Muscle layer of colon (tissue), 2 donors: Measurements from ENCODE around the gene CDC42.
"Not testable (repeated sequence)": the region's sequence is repeated elsewhere in the genome, so short reads cannot be mapped to it uniquely, and the experiment has no call there.

Experiments
- H3K27ac ChIP-seq: one replicate; pipeline ENCODE4 v1.7.0; 2013; ENCODE audit warnings: low read depth, mild to moderate bottlenecking, low read length, moderate library complexity
- H3K27me3 ChIP-seq, 2 donors: one replicate each; pipeline ENCODE4 v1.7.0; 2013; ENCODE audit warnings: low read length in 2 of 2, mild to moderate bottlenecking in 2 of 2; ENCODE audit not compliant: insufficient read depth in 2 of 2, control insufficient read depth in 1 of 2
- H3K36me3 ChIP-seq: one replicate; pipeline ENCODE4 v1.7.0; 2013; ENCODE audit warnings: mild to moderate bottlenecking, low read length; ENCODE audit not compliant: insufficient read depth
- H3K4me1 ChIP-seq: one replicate; pipeline ENCODE4 v1.7.0; 2013; ENCODE audit warnings: mild to moderate bottlenecking, low read length; ENCODE audit not compliant: insufficient read depth
- H3K4me3 ChIP-seq, 2 donors: one replicate each; pipeline ENCODE4 v1.7.0; 2013; ENCODE audit warnings: low read length in 2 of 2, low read depth in 1 of 2, mild to moderate bottlenecking in 1 of 2, moderate library complexity in 1 of 2
- H3K9ac ChIP-seq: one replicate; pipeline ENCODE4 v1.7.0; 2013; ENCODE audit warnings: low read length
- H3K9me3 ChIP-seq: one replicate; pipeline ENCODE4 v1.7.0; 2013; ENCODE audit warnings: mild to moderate bottlenecking, low read length
- donor health status: abdominal sarcoma.
- donor health status: Adenocarcinoma of cecum.

CDC42 gene

DNA sequence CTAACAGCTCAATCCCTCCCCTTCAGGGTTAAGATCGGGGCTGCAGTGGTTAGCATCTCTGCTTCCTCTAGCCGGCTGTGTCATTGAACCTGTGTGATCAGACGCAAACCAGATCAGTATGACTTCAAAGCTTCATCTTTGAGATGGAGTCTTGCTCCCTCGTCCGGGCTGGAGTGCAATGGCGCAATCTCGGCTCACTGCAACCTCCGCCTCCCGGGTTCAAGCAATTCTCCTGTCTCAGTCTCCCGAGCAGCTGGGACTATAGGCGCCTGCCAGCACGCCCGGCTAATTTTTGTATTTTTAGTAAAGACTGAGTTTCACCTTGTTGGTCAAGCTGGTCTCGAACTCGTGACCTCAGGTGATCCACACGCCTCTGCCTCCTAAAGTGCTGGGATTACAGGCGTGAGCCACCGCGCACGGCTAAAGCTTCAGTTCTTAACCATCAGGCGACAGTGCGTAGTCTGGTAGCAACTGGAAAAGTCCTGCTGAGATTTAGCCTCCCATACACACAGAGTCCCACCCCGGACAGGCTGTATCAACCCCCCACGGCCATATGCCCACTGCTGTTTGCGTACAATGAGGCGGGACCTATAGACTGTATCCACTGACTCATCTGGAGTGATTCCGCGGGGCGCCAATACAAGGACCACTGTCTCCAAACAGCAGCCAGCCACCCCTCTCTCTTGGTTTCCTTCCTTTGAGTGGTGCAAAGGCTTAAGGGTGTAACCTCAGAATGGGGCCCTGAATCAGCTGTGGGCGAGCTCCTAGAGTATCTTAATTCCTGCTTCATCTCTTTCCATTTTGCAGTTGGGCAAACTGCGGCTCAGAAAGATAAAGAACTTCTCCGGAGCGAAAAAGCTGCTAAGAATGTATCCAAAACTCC is 27.8 kb upstream of the CDC42 start:
- no peaks in the 10 kb centered on the region for H3K9me3 ChIP-seq
- H3K27me3 ChIP-seq = no peaks in the 10 kb centered on the region
- H3K36me3 ChIP-seq = no peaks in the 10 kb centered on the region
- peaks cover 13% of the 10 kb centered on the region for H3K4me1 ChIP-seq
- peak overlapping the region; percentile 92 for H3K27ac ChIP-seq
- peak overlapping the region; percentile 60 to 99 for H3K4me3 ChIP-seq
- peak overlapping the region; percentile 99 for H3K9ac ChIP-seq

GRCh38 chr1:22025368-22026155 is 26.9 kb upstream of the CDC42 start:
- peak overlapping the region; percentile 92 for H3K27ac ChIP-seq
- H3K36me3 ChIP-seq = no peaks in the 10 kb centered on the region
- H3K4me3 ChIP-seq = peak overlapping the region; percentile 60 to 99
- H3K9me3 ChIP-seq = no peaks in the 10 kb centered on the region
- no peaks in the 10 kb centered on the region for H3K27me3 ChIP-seq
- peak overlapping the region; percentile 99 for H3K9ac ChIP-seq
- peaks cover 16% of the 10 kb centered on the region for H3K4me1 ChIP-seq

DNA sequence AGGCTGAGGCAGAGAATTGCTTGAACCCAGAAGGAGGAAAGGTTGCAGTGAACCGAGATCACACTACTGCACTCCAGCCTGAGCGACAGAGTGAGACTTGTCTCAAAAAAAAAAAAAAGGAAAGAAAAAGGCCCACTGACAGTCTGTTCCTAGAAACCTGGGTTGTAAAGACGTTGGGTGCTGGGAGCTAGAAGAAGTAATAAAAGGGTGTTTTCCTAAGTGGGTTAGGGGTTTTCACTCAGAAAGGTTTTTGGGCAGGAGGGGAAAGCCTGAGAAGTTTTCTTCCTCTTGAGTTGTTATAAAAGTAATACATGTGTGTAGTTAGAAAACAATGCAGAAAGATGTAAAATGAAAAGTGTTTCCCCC is 25.6 kb upstream of the CDC42 start:
- no peaks in the 10 kb centered on the region for H3K27me3 ChIP-seq
- peaks cover 26% of the 10 kb centered on the region for H3K4me1 ChIP-seq
- H3K9ac ChIP-seq = no peak overlapping the region
- H3K4me3 ChIP-seq = no peak overlapping the region
- no peaks in the 10 kb centered on the region for H3K36me3 ChIP-seq
- no peak overlapping the region for H3K27ac ChIP-seq
- H3K9me3 ChIP-seq = no peaks in the 10 kb centered on the region

DNA sequence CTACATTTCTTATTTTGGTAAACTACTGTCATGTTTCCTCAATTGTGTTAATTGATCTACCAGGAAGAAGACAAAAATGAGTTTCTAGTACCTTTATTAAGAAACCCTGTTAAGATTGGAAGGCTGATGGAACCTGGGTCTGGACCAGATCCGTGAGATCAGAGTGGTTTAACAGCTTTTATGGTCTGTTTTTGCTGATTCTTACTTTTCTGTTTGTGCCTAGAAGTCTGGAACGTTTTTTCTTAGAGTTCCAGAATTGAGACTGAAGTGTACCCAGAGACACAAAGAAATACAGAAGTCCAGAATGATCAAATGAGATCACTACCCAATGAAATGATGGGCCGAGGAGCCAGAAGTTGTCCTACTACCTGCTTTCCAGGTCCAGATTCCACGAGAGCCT is 22.5 kb upstream of the CDC42 start:
- Histone ChIP-seq H3K4me1 (peaks cover 18% of the 10 kb centered on the region), H3K27me3 (no peaks in the 10 kb centered on the region), H3K9ac (no peak overlapping the region), H3K9me3 (no peaks in the 10 kb centered on the region), H3K4me3 (no peak overlapping the region), H3K27ac (peak overlapping the region; percentile 60), H3K36me3 (no peaks in the 10 kb centered on the region)

GRCh38 chr1:22030473-22030872 is 22.0 kb upstream of the CDC42 start:
- Histone ChIP-seq H3K4me3 (no peak overlapping the region), H3K27me3 (no peaks in the 10 kb centered on the region), H3K36me3 (no peaks in the 10 kb centered on the region), H3K27ac (peak overlapping the region; percentile 60), H3K9ac (no peak overlapping the region), H3K4me1 (peaks cover 18% of the 10 kb centered on the region), H3K9me3 (no peaks in the 10 kb centered on the region)

- H3K27ac ChIP-seq = peak overlapping the region; percentile 60
- H3K9ac ChIP-seq = no peak overlapping the region
Observed at GRCh38 chr1:22031214-22031962, 21.1 kb upstream of the CDC42 start.

DNA sequence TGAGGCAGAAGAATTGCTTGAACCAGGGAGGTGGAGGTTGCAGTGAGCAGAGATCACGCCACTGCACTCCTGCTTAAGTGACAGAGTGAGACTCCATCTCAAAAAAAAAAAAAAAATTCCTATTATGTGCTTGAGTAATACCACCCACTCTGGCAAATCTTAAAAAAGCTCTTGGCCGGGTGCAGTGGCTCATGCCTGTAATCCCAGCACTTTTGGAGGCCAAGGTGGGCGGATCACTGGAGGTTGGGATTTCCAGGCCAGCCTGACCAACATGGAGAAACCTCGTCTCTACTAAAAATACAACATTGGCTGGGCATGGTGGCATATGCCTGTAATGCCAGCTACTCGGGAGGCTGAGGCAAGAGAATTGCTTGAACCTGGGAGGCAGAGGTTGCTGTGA is 17.7 kb upstream of the CDC42 start:
- peaks cover 16% of the 10 kb centered on the region for H3K4me1 ChIP-seq
- H3K36me3 ChIP-seq, H3K9me3 ChIP-seq, H3K9ac ChIP-seq, H3K27me3 ChIP-seq, H3K4me3 ChIP-seq, H3K27ac ChIP-seq: not testable (repeated sequence)

More at GRCh38 chr1:22031214-22031962, 21.1 kb upstream of the CDC42 start:
- Histone ChIP-seq H3K4me3 (no peak overlapping the region), H3K36me3 (no peaks in the 10 kb centered on the region), H3K4me1 (peaks cover 16% of the 10 kb centered on the region), H3K27me3 (no peaks in the 10 kb centered on the region), H3K9me3 (no peaks in the 10 kb centered on the region)

DNA sequence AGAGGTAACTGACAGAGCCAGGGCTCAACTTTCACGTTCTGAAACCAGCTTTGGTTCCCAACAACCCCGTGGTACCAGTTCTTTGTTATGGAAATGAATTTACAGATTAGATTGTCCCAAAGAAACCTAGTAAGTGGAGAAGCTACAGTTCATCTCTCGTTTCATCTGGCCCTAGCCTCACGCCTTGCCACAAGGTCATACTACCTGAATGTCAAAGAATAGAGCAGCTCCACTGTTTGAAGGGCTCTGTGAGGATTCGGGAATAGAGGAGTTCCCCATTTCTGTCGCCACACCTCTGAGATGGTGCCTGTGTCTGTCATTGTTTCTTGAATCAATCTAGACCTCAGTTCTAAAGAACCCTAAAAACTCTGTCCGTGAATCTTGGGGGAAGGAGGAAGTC is 15.0 kb upstream of the CDC42 start:
- Histone ChIP-seq H3K4me3 (no peak overlapping the region), H3K9me3 (no peaks in the 10 kb centered on the region), H3K4me1 (peaks cover 6% of the 10 kb centered on the region), H3K27ac (no peak overlapping the region), H3K9ac (no peak overlapping the region), H3K27me3 (no peaks in the 10 kb centered on the region), H3K36me3 (no peaks in the 10 kb centered on the region)

DNA sequence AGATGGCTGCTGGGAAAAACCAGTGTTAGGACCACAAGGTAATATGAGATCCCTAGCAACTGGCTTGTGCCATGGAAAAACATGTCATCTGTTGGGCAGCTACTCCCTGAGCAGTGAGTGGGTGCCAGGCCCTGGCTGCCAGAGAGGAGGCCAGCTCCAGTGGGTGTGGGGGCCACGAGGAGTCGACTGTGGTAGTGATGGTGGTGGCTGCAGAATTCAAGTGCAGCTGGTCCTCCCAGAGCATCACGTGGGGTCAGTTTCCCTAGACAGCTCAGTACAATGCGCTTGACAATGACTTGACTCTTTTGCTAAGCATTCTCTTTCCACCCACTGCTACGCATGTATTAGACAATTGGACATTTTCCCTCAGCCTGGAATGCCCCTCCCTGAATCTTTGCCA is 14.5 kb upstream of the CDC42 start:
- Histone ChIP-seq H3K4me1 (peaks cover 6% of the 10 kb centered on the region), H3K9me3 (no peaks in the 10 kb centered on the region), H3K36me3 (no peaks in the 10 kb centered on the region), H3K9ac (no peak overlapping the region), H3K27ac (no peak overlapping the region), H3K4me3 (no peak overlapping the region), H3K27me3 (no peaks in the 10 kb centered on the region)

DNA sequence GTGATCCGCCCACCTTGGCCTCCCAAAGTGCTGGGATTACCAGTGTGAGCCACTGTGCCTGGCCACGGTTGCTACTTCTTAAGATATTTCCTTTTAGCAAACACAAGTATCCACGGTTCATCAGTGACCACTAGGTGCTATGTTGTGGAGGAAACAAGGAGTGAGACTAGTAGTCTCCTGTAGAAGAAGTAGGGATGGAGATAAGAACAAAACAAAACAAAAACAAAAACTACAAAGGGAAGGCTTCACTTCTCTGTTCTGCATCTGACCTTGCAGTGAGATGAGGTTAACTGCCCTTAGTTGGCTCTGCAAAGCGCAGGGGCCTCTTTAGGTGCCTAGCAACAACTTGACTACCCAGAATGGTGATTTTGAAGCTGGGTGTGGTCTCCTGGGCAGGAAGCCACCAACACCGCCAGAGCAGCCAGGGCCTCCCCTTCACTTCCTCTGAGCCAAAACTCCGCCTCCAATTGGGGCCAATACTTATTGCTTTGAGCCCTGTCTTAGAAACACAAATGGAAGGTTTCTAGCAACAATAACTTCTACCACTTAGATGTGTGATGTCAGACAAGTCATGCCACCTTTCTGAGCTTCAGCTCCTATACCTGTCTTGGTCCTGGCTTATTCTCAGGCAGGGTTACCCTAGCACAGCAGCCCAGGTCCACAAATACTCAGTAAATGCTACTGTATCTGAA is 12.8 kb upstream of the CDC42 start:
- H3K9me3 ChIP-seq = no peaks in the 10 kb centered on the region
- H3K27me3 ChIP-seq = no peaks in the 10 kb centered on the region
- no peak overlapping the region for H3K4me3 ChIP-seq
- H3K9ac ChIP-seq = no peak overlapping the region
- H3K27ac ChIP-seq = no peak overlapping the region
- no peaks in the 10 kb centered on the region for H3K36me3 ChIP-seq
- peaks cover 6% of the 10 kb centered on the region for H3K4me1 ChIP-seq

DNA sequence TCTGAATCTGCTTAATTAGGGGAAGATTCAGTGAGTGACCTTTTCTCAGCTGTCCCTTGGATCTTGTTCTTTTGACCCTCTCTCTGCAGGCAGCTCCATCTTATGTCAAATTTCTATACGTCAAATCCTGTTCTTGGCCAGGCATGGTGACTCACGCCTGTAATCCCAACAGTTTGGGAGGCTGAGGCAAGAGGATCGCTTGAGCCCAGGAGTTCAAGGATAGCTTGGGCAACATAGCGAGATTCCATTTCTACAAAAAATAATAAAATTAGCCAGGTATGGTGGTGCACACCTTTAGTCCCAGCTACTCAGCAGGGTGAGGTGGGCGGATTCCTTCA is 12.3 kb upstream of the CDC42 start:
- no peaks in the 10 kb centered on the region for H3K36me3 ChIP-seq
- H3K27ac ChIP-seq = no peak overlapping the region
- no peak overlapping the region for H3K4me3 ChIP-seq
- H3K9ac ChIP-seq = no peak overlapping the region
- no peaks in the 10 kb centered on the region for H3K27me3 ChIP-seq
- no peaks in the 10 kb centered on the region for H3K9me3 ChIP-seq
- peaks cover 6% of the 10 kb centered on the region for H3K4me1 ChIP-seq
